ENCODE measurements around the gene USP26. TPM values are rescaled to one million over a fixed set of nuclear protein-coding genes. Genes with fewer than 3 reads are reported as not detected.
"Not testable (repeated sequence)": the region's sequence is repeated elsewhere in the genome, so short reads cannot be mapped to it uniquely, and the experiment has no call there.

The USP26 gene
- total RNA-seq, 1 donor from 2014 or later, result not detected

- no peaks in the 10 kb centered on the region for H3K27me3 Mint-ChIP-seq (ENCODE audit: unreplicated experiment)
- no peak for TF ChIP-seq CTCF (IDR thresholded peaks at IDR 0.05; ENCODE audit: partially characterized antibody, unreplicated experiment)
Measured at GRCh38 chrX:133048751-133049150, 48.2 kb downstream of the USP26 start.

GRCh38 chrX:133046601-133047000, 50.3 kb downstream of the USP26 start:
- DNase-seq, result no peak
- TF ChIP-seq CTCF (IDR thresholded peaks at IDR 0.05; ENCODE audit: partially characterized antibody, unreplicated experiment), result no peak
- H3K27me3 Mint-ChIP-seq (ENCODE audit: unreplicated experiment), result no peaks in the 10 kb centered on the region
- no peaks in the 10 kb centered on the region for H3K9me3 Mint-ChIP-seq (ENCODE audit: unreplicated experiment)
- peaks cover 3% of the 10 kb centered on the region for H3K4me1 Mint-ChIP-seq (ENCODE audit: low read depth, unreplicated experiment)
- no peak overlapping the region for H3K4me3 Mint-ChIP-seq (ENCODE audit: unreplicated experiment)
- H3K27ac Mint-ChIP-seq (ENCODE audit: unreplicated experiment), result no peak overlapping the region
- H3K36me3 Mint-ChIP-seq (ENCODE audit: unreplicated experiment), result no peaks in the 10 kb centered on the region

More at GRCh38 chrX:133048751-133049150, 48.2 kb downstream of the USP26 start:
- Mint-ChIP-seq H3K36me3 (ENCODE audit: unreplicated experiment) (no peaks in the 10 kb centered on the region), H3K9me3 (ENCODE audit: unreplicated experiment) (no peaks in the 10 kb centered on the region), H3K27ac (ENCODE audit: unreplicated experiment) (no peak overlapping the region), H3K4me1 (ENCODE audit: low read depth, unreplicated experiment) (peaks cover 3% of the 10 kb centered on the region), H3K4me3 (ENCODE audit: unreplicated experiment) (no peak overlapping the region)
- no peak for DNase-seq

- no peak for TF ChIP-seq CTCF (IDR thresholded peaks at IDR 0.05; ENCODE audit: partially characterized antibody, unreplicated experiment)
- Mint-ChIP-seq H3K9me3 (ENCODE audit: unreplicated experiment) (no peaks in the 10 kb centered on the region), H3K27ac (ENCODE audit: unreplicated experiment) (no peak overlapping the region), H3K36me3 (ENCODE audit: unreplicated experiment) (no peaks in the 10 kb centered on the region), H3K27me3 (ENCODE audit: unreplicated experiment) (no peaks in the 10 kb centered on the region), H3K4me1 (ENCODE audit: low read depth, unreplicated experiment) (peaks cover 3% of the 10 kb centered on the region), H3K4me3 (ENCODE audit: unreplicated experiment) (no peak overlapping the region)
- no peak for DNase-seq
Measured at GRCh38 chrX:133045986-133046385, 50.9 kb downstream of the USP26 start.

DNA sequence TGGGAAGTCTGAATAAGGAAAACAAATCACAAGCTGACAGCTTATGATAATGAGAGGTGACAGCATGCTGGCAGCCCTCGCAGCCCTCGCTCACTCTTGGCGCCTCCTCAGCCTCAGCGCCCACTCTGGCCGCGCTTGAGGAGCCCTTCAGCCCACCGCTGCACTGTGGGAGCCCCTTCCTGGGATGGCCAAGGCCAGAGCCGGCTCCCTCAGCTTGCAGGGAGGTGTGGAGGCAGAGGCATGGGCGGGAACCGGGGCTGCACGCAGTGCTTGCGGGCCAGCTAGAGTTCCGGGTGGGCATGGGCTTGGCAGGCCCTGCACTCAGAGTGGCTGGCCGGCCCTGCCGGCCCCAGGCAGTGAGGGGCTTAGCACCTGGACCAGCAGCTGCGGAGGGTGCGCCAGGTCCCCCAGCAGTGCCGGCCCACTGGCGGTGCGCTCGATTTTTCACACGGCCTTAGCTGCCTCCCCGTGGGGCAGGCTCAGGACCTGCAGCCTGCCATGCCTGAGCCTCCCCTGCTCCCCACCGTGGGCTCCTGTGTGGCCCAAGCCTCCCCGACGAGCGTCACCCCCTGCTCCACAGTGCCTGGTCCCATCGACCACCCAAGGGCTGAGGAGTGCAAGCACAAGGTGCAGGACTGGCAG, 52.6 kb downstream of the USP26 start:
- DNase-seq; H3K36me3 Mint-ChIP-seq (ENCODE audit: unreplicated experiment); H3K27ac Mint-ChIP-seq (ENCODE audit: unreplicated experiment); H3K4me1 Mint-ChIP-seq (ENCODE audit: low read depth, unreplicated experiment); H3K4me3 Mint-ChIP-seq (ENCODE audit: unreplicated experiment); H3K27me3 Mint-ChIP-seq (ENCODE audit: unreplicated experiment); H3K9me3 Mint-ChIP-seq (ENCODE audit: unreplicated experiment): not testable (repeated sequence)

GRCh38 chrX:133042260-133042659, 54.6 kb downstream of the USP26 start:
- no peaks in the 10 kb centered on the region for H3K4me1 Mint-ChIP-seq (ENCODE audit: low read depth, unreplicated experiment)
- no peak overlapping the region for H3K27ac Mint-ChIP-seq (ENCODE audit: unreplicated experiment)
- no peak for DNase-seq
- TF ChIP-seq CTCF (IDR thresholded peaks at IDR 0.05; ENCODE audit: partially characterized antibody, unreplicated experiment), result no peak
- no peak overlapping the region for H3K4me3 Mint-ChIP-seq (ENCODE audit: unreplicated experiment)
- no peaks in the 10 kb centered on the region for H3K27me3 Mint-ChIP-seq (ENCODE audit: unreplicated experiment)
- H3K9me3 Mint-ChIP-seq (ENCODE audit: unreplicated experiment), result peaks cover 1% of the 10 kb centered on the region
- no peaks in the 10 kb centered on the region for H3K36me3 Mint-ChIP-seq (ENCODE audit: unreplicated experiment)

Data from glutamatergic neuron (in vitro differentiated cells).